ENCODE results near the gene GLT8D2.

GRCh38 chr12:104025771-104026170 is 24.2 kb downstream of the GLT8D2 start:
- no peak for TF ChIP-seq CTCF (IDR thresholded peaks at IDR 0.05)
- no peak for TF ChIP-seq POLR2A (IDR thresholded peaks at IDR 0.05)

Data from esophagus squamous epithelium (tissue), 4 donors.